SU-DHL-6 (cell line): Measurements from ENCODE around the gene CNDP1.

ENCODE experiments used
- H2AFZ ChIP-seq: fragments of 200-600 bp; sonication (generic); 2 replicates; pipeline ENCODE4 v1.6.1; 2014; ENCODE audit warnings: low read depth, mild to moderate bottlenecking, moderate library complexity, mixed read lengths, antibody characterized with exemption, low read length; ENCODE audit not compliant: severe bottlenecking
- H3F3A ChIP-seq: fragments of 200-600 bp; shearing (Covaris generic); 2 replicates; pipeline ENCODE4 v1.6.0; 2016; ENCODE audit warnings: antibody characterized with exemption, mild to moderate bottlenecking; ENCODE audit not compliant: insufficient read depth
- H3K27ac ChIP-seq: fragments of 200-600 bp; sonication (generic); 2 replicates; pipeline ENCODE4 v1.5.1; 2016; ENCODE audit warnings: low read depth, mild to moderate bottlenecking, low read length, moderate library complexity, mixed read lengths
- H3K27me3 ChIP-seq: fragments of 200-600 bp; sonication (generic), shearing (Covaris generic); 2 replicates; pipeline ENCODE4 v1.6.0; 2014; ENCODE audit warnings: mild to moderate bottlenecking, low read length
- H3K36me3 ChIP-seq: fragments of 200-600 bp; sonication (generic); 2 replicates; pipeline ENCODE4 v1.6.1; 2014; ENCODE audit warnings: mild to moderate bottlenecking, low read length, mixed read lengths
- H3K4me2 ChIP-seq: fragments of 300-600, 200-600 bp; shearing (Covaris generic), sonication (generic); 2 replicates; pipeline ENCODE4 v1.6.0; 2014; ENCODE audit warnings: low read length, low read depth, mild to moderate bottlenecking; ENCODE audit not compliant: poor library complexity, severe bottlenecking
- H3K4me3 ChIP-seq: fragments of 200-600 bp; sonication (generic); 2 replicates; pipeline ENCODE4 v1.5.1; 2014; ENCODE audit warnings: antibody characterized with exemption, low read length, mild to moderate bottlenecking, mixed read lengths; ENCODE audit not compliant: insufficient read depth, poor library complexity, severe bottlenecking
- H3K79me2 ChIP-seq: fragments of 200-600 bp; sonication (generic); 2 replicates; pipeline ENCODE4 v1.6.1; 2014; ENCODE audit warnings: mild to moderate bottlenecking, low read length, moderate library complexity; ENCODE audit not compliant: insufficient read depth
- H3K9ac ChIP-seq: fragments of 200-600 bp; sonication (generic); 2 replicates; pipeline ENCODE4 v1.7.0; 2014; ENCODE audit warnings: mild to moderate bottlenecking, low read length
- H3K9me2 ChIP-seq: fragments of 200-600 bp; sonication (generic); replicated peaks from 2 replicates; pipeline ENCODE4 v1.6.1; 2014; ENCODE audit warnings: low read length; ENCODE audit not compliant: insufficient read depth
- H3K9me3 ChIP-seq: fragments of 200-600 bp; sonication (generic); 2 replicates; pipeline ENCODE4 v1.6.1; 2014; ENCODE audit warnings: low read length, mixed read lengths; ENCODE audit not compliant: insufficient read depth
- H4K20me1 ChIP-seq: fragments of 200-600 bp; sonication (generic); 2 replicates; pipeline ENCODE4 v1.6.1; 2014; ENCODE audit warnings: low read depth, mild to moderate bottlenecking, antibody characterized with exemption, low read length, moderate library complexity, mixed read lengths
- CTCF ChIP-seq: fragments of 200-600 bp; sonication (generic); IDR thresholded peaks from one replicate; pipeline ENCODE4 v1.5.1; 2017; ENCODE audit warnings: antibody characterized with exemption, mild to moderate bottlenecking, low read length, moderate library complexity; ENCODE audit not compliant: insufficient read depth, poor library complexity, severe bottlenecking
- EZH2phosphoT487 ChIP-seq: fragments of 200-600 bp; sonication (generic), shearing (Covaris generic); conservative IDR thresholded peaks from 2 replicates; pipeline ENCODE4 v1.6.1; 2018; ENCODE audit warnings: mild to moderate bottlenecking, antibody characterized with exemption, low read length, moderate library complexity, mixed read lengths

Gene CNDP1

GRCh38 chr18:74633652-74634352, 99.5 kb downstream of the CNDP1 start:
- no peak overlapping the region for H3K9ac ChIP-seq
- no peaks in the 10 kb centered on the region for H3K27me3 ChIP-seq
- H3K27ac ChIP-seq, result no peak overlapping the region
- 0 out of 2 replicates have a peak, but pooled peaks cover 5% of the 10 kb centered on the region for H3K36me3 ChIP-seq
- H4K20me1 ChIP-seq, result no peaks in the 10 kb centered on the region
- no peak overlapping the region for H3K4me3 ChIP-seq
- no peaks in the 10 kb centered on the region for H3K9me2 ChIP-seq
- no peaks in the 10 kb centered on the region for H3F3A ChIP-seq
- H2AFZ ChIP-seq, result no peak overlapping the region
- no peaks in the 10 kb centered on the region for H3K9me3 ChIP-seq
- TF ChIP-seq CTCF (no peak), EZH2phosphoT487 (no peak)
- H3K79me2 ChIP-seq, result peaks cover 10% of the 10 kb centered on the region; the same call in 1 of the 2 replicates
- H3K4me2 ChIP-seq, result no peak overlapping the region

- TF ChIP-seq EZH2phosphoT487, result no peak
- TF ChIP-seq CTCF, result no peak
- no peaks in the 10 kb centered on the region for H4K20me1 ChIP-seq
- H3K9ac ChIP-seq, result no peak overlapping the region
- no peaks in the 10 kb centered on the region for H3K9me2 ChIP-seq
- no peak overlapping the region for H3K27ac ChIP-seq
- no peaks in the 10 kb centered on the region for H3F3A ChIP-seq
- H3K9me3 ChIP-seq, result no peaks in the 10 kb centered on the region
- 0 out of 2 replicates have a peak, but pooled peaks cover 5% of the 10 kb centered on the region for H3K36me3 ChIP-seq
- H3K27me3 ChIP-seq, result no peaks in the 10 kb centered on the region
- H3K4me2 ChIP-seq, result no peak overlapping the region
- H3K4me3 ChIP-seq, result no peak overlapping the region
- peaks cover 3% of the 10 kb centered on the region; the same call in 1 of the 2 replicates for H3K79me2 ChIP-seq
- H2AFZ ChIP-seq, result no peak overlapping the region
These were observed 101.1 kb downstream of the CNDP1 start for GRCh38 chr18:74635224-74635975.
